GM21367 (cell line): ENCODE measurements around the gene ATF3.
"Not testable (repeated sequence)": the region's sequence is repeated elsewhere in the genome, so short reads cannot be mapped to it uniquely, and the experiment has no call there.

Experiments used
- ATAC-seq: cut with Tn5 transposase; IDR thresholded peaks from one replicate; pipeline ENCODE4 v1.9.1; 2021; ENCODE audit not compliant: unreplicated experiment

ATF3 gene

DNA sequence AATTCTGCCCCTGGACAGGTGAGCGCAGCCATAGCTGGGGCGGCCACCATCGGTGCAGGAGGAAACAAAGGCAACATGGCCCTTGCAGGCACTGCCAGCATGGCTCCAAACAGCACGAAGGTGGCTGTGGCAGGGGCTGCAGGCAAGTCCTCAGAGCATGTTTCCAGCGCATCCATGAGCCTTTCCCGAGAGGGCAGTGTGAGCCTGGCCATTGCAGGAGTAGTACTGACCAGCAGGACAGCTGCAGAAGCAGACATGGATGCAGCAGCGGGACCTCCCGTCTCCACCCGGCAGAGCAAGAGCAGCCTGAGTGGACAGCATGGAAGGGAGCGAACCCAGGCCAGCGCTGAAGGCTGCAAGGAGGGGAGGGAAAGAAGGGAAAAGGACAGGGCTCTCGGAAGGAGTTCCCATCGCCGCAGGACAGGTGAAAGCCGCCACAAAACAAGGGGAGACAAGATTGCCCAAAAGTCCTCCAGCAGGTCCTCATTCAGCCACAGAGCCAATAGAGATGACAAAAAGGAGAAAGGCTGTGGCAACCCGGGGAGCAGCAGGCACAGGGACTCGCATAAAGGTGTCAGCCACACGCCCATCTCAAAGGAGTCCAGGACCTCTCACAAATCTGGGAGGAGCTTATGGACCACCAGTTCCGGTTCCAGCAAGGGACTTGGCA, 17.4 kb downstream of the ATF3 start:
- no peak for ATAC-seq

DNA sequence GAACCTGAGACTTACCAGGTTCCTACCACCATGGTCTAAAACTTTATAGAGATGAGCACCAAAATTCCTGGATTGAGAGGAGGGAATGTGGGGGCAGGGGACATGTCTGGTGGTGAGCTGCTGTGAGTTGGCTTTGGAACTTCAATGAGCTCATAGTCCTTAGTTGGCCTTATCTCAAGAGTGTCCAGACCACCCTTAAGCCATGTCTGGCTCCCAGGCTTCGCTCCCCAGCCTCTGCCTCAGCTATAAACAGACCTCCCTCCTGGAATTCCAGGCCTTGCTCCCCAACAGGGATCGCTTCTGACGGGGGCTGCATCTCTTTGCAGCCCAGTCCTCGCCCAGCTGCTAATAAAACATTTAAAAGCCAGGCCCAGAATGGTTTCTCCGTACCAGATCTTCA, 19.5 kb downstream of the ATF3 start:
- ATAC-seq, result no peak

DNA sequence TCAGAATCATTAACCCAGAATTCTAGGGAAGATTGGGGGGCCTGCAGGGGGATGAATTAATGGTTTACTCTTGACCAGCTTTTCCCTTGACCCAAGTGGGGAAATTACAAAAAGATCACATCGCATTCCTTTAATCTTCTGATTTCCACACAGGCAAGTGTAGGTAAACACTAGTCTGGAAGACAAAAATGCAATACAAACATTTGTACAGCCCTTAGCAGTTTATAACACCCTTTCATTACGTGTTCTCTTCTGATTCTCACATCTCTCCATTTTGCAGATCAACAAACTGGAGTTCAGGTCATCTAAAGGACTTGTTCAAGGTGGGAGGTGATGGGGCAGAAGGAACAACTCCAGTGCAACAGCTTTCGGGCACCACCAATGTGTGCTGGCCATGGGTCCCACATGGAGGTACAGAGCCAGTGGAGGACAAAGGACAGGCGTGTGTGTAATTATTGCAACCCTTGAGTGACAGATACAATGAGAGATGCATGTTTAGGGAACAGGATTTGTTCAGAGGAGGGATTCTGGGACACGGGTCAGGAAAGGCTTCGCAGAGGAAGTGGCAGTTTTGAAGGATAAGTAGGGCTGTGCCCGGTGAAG, 20.4 kb downstream of the ATF3 start:
- no peak for ATAC-seq

DNA sequence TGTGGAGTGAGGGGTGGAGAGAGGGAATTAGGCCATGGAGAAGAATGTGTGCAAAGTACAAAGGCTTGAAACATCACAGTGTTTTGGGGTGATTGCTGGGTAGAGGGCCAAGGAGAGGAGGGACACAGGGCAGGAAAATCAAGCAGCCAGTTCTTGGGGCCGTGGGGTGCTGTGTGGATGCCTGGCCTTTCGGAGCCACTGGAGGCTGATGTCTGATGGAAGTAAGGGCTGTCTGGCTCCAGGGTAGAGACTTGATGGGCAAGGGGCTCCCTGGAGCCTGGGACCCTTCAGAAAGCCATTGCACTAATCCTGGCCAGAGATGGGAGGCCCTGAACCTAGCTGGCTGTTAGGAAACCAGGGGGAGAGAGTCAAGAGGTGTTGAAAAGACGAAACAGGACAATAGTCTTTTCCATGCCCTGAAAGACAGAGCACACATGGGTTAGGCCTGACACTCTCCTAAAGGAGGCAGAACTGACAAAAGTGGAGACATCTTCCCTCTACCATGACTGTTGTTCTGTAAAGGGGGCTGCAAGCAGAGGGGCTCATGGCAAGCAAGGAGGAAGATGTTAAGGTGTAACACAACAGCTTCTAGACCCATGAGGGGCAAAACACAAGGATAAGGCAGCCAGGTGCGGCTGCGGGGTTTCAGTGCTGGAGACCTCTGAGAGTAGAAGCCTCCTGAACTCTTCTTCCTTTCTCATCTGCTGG, 21.0 kb downstream of the ATF3 start:
- ATAC-seq, result no peak

DNA sequence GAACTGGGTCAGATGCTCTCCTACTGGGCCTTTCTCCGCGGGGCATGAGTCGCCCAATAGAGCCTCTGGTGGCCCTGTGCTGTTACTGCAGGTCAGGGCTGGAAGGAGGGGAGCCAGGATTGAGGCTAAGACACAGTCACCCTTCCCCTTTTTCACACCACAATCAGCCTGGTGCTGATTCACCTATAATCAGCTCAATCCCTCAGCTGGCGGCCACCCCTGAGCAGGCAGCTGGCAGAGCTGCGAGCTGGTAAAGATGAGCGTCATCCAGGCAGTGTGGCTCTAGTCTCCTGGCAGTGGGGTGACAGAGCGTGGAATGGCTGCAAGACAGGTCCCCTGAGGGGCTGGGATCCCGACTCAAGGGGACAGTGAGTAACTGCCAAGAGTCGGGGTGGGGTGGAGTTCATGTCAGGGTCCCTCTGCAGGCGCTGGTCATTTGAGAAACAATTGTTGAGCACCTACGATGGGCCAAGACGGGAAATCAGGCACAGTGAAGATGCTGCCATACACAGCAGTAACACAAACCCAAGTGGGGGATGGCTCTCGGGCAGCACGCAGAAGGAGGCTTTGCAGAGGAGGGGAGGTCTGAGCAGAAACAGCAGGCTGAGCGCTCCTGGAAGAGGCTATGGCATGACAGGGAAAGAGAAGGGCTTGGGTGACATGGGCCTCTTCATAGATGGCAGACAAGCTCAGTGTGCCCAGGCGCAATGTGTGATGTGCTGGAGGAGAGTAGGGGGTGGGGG, 21.8 kb downstream of the ATF3 start:
- peak; percentile 82 for ATAC-seq

DNA sequence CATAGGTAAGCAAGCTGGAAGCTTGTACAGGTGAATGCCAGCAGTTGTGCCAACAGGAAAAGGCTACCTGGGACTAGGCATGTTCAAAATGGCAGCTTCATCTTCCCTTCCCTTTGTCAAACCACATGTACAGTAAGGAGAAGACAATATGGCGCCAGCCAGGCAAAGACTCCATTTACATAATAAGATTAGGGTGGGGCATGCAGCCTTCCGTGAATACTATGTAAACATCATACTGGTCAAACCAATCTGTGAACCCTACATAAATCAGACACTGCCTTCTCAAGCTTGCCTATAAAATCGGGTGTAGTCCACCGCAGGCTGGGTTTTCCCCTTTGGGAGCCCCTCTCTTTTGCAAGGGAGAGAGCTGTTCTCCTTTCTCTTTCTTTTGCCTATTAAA, 24.6 kb downstream of the ATF3 start:
- ATAC-seq, result no peak

DNA sequence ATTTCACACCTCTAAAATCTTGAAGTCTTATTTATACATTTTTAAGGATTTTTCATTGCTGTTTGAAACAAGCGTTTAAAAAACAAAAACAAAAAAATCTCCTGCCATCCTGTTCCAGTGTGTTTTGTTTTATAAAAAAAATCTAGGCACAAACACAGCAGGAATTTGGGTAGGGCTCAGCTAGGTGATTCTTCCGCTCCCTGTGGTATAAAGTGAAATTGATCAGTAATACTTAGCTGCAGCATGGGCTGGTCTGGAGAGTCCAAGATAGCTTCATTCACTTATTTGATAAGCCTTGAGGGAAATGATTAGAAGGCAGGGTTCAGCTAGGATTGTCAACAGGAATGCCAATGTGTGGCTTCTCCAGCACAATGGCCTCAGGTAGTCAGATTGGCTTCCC, 25.7 kb downstream of the ATF3 start:
- ATAC-seq, result no peak

DNA sequence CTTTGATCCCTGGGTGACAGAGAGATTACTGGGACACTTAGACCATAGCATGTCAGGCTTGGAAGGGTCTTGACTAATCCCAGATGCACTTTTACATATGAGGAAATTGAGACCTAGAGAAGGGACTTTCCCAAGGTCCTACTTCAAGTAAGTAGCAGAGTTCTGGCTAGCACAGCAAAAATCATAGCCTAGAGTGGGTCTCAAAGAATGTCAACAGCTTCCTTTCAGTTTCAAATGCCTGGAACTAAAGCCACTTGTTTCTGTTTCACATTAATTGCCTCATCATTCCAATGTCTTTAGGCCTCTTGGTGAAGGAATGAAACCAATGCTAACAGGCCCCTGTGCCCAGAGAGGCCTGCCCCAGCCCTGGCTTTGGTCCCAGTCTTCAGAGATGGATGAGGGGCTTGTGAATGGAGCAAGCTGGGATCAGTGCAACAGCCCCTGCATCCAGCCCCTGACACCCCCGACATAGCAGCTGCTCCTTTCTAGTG, 26.6 kb downstream of the ATF3 start:
- no peak for ATAC-seq

DNA sequence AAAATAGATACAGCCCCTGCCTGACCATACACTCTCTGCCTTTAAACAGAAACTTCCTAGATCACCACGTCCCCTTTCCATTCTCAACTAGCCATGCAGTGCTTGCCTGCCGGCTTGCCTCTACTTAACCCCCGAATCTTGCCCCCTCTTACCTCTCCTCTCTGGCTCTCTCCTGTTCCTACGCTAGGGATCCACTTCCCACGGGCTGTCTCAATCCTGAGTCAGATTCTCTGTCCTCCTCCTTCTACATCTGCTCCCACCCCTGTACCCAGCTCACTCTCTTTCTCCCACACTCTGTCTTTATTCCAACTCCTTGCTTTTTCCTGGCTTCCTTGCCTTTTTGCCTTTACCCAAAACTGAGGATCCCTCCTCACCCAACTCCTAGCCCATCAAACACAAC, 29.3 kb downstream of the ATF3 start:
- ATAC-seq, result no peak

DNA sequence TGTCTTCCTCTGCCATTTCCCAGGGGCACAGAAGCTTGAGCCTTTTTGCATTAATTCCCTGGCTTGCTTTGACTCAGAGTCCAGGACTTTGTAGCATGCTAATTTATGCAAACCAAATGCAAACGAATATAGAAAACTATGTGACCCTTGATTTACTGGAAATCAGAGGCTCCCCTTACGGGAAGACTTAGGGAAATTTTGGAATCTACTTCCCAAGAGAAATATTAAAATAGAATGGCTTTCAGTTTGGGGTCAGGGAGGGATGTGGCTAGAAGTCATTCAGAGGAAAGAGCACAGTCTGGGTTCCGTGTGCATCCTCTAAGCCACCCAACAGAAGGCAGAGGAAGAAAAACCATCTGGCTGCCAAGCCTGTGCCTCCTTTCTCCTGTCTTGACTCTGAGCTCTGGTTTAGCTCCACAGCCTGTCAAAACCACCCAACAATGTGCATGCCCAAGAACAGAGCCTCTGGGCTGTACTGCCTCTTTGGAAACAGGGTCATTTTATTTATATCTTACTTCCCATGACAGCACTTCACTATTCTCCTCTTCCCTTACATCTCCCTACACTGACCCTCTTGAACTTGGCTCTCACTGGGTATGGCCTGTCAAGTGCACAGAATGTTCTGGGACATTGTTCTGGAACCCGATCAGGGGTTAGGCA, 30.1 kb downstream of the ATF3 start:
- ATAC-seq, result no peak

DNA sequence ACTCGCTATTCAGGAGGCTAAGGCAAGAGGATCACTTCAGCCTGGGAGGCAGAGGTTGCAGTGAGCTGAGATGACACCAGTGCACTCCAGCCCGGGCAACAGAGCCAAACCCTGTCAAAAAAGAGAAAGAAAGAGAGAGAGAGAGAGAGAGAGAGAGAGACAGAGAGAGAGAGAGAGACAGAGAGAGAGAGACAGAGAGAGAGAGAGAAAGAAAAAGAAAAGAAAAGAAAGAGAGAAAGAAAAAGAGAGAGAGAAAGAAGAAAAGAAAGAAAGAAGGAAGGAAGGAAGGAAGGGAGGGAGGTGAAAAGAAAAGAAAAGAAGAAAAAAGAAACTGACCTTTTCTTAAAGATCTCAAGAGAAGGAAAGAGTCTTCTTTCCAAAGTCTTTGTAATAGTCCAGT, 31.0 kb downstream of the ATF3 start:
- not testable (repeated sequence) for ATAC-seq

DNA sequence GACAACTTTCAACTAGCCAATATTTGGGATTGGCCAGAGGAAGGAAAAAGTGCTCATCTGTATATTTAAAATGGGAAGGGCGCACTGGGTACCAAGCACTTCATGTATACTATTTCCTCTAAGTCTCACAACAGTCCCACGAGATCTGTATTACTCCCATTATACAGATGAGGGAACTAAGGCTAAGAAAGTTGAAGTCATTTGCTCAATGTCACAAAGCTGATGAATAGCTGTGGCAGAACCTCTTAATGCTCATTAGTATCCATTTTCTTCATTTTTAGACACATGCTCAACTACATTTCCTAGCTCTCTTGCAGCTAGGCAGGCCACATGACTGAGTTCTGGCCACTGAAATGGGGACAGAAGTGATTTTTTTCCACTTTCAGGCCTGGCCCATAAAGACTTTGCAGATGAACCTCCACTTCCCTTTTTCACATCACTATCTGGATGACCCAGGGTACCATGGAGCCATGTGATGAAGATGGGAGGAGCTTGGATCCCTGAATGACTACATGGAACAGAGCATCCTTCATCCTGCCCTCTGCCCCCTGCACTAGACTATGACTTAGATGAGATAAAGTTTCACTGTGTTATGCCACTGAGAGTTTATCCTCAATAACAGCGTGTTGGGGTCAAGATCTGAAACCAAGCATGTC, 31.8 kb downstream of the ATF3 start:
- no peak for ATAC-seq

DNA sequence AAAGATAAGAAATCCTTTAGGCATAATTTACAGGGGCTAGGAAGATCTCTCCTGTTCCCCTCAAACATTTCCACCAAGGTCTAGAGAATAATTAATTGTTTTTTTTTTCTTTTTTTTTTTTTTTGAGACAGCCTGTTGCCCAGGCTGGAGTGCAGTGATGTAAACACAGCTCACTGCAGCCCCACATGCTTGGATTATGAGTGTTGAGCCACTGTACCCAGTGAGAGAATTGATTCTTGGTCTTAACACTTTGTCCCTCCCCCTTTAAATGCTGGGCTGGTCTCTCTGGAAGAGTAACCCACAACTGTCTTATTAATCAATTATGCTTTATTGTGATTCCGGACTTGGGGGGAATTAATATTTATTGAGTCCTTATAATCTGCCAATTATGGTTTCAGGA, 33.4 kb downstream of the ATF3 start:
- no peak for ATAC-seq

DNA sequence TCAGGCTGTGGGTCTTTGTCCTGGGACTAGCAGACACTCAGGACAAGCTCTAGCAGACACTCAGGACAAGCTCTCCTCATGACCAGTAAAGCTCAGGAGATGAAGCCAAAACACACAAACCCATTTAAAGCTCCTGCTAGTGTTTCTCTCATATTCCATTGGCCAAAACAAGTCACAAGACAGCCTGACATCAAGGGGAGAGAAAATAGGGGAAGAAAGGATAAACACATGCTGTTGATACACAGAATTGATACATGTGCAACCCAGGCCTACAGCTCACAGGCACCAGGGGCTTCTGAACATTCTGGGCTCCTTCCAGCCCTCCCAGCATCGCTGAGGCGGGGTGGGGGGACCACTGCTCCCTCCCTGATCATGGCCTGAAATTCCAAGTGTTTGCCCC, 35.3 kb downstream of the ATF3 start:
- ATAC-seq, result no peak

DNA sequence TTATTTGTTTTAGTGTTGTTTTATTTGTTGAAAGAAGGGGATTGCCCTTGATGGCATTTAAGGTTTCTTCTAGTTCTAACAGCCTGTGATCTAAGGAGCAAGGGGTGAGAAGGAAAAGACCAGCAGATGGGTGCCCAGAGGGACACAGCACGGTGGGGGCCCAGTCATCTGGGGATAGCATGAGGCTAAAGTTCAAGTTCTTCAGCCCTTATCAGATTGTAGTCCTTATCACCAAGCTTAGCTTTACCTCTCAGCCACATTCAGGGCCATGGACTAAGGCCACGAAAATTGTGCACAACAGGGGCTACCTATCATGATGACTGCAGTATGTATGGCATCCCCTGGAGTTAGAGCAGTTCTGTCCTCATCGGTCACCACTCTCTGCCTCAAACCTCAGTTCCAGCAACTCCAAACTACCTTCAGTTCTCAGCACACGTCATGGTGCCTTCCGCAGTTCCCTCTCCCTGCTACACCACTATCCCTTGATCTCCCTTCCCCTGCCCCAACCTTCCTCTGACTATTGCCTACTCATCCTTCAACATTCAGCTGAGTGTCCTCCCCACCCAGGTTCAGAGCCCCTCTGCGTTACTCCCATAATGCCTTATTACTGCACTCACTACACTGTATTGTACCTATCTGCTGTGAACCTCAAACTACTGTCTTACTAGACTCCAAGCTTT, 36.4 kb downstream of the ATF3 start:
- no peak for ATAC-seq

DNA sequence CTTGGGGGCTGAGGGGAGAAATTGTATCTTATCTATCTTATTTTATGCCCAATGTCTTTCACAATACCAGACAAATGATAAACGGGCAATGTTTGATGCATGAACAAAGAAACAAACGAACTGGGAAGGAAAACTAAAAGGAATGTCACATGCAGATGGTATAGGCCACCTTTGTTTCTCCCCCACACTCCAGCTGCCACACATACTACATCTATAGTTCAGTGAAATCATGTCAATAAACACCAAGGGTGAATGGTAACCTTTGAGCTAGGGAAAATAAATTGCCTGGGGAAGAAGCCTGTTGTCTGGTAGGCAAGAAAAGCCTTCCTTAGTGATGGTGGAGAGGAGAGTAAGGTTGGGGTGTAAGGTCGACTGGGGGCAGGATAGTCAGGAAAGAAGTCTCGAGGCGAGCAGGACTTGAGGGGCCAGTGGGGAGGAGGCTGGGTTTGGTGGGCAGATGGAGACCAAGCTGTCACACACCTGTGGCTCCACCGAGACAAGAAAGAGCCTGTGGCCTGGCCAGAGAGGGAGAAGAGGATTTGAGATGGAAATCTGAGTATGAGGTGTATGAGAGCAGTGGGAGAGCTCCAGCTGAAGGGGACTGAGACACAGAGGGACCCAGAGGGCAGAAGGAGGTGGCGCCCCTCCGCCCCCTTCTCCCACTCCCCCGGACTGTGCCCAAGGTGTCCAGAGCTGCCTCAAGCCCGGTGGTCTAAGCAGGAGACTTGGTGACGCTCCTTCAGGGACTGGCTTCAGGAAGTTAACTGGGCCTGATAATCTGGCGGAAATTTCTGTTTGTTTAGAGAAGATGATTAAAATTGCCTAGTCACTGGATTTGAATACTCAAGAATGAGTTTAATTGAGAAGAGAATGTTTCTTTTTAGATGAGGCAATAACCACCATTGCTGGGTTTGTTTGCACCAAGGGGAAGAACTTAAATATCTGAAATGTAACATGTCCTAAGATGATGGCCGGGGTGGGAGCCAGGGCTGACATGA, 37.3 kb downstream of the ATF3 start:
- no peak for ATAC-seq

DNA sequence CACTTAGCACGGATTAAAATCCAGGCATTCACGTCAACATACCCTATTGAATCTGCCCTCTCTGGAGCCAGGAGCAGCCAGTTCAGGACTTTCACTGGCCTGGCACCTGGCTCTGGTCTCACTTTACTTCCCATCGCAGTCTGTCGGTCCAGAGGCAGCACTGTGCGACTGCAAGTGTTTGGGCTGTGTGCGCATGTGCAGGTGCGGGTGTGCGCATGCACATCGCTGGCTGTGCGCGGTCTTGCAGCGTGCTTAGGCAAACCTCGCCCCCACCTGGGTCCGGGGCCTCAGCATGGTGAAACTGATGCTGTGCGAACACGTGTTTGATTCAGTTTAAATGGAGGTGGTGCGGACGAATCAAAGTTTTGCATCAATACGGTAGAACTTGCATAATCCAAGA, 38.0 kb downstream of the ATF3 start:
- ATAC-seq, result no peak

DNA sequence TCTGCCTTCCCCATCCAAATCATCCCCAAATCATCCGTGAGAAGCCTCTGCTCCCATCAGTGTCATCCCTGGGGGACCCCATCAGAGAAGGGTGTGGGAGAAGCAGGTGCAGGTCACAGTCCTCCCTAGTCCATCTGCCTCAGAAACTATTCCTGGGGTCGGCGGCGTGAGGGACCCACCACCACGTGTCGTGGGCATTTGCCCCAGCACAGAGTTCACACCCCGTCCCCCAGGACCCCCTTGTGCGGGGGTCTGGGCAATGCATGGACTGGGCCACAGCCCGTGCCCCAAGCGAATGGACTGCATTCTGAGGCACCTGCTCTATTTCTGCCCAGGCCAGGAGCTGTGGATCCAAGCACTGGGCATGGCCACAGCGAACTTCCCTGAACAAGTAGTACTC, 38.4 kb downstream of the ATF3 start:
- ATAC-seq, result no peak

DNA sequence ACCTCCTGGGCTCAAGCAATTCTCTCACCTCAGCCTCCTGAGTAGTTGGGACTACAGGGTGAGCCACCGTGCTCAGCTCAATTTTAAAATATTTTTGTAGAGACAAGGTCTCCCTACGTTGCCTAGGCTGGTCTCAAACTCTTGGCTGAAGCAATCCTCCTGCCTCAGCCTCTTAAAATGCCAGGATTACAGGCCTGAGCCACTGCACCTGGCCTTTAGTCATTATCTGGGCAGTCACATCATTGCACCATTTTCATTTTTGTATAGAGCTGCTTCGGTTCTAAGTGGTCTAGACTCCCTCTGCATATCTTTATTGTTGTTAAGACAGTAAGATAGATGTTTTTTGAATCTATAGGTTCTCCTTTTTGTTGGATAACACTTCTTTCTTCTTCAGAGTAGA, 39.9 kb downstream of the ATF3 start:
- ATAC-seq, result no peak
